SIG-M5 treated with dmso at 0.1 percent for 504 hours (cell line): ENCODE results near the gene CNOT10.
"Not testable (repeated sequence)": the region's sequence is repeated elsewhere in the genome, so short reads cannot be mapped to it uniquely, and the experiment has no call there.

Experiments used
- DNase-seq: peaks from one replicate; lab custom pipeline; 2025; ENCODE audit not compliant: unreplicated experiment; lab: John Stamatoyannopoulos, UW

CNOT10 gene

DNA sequence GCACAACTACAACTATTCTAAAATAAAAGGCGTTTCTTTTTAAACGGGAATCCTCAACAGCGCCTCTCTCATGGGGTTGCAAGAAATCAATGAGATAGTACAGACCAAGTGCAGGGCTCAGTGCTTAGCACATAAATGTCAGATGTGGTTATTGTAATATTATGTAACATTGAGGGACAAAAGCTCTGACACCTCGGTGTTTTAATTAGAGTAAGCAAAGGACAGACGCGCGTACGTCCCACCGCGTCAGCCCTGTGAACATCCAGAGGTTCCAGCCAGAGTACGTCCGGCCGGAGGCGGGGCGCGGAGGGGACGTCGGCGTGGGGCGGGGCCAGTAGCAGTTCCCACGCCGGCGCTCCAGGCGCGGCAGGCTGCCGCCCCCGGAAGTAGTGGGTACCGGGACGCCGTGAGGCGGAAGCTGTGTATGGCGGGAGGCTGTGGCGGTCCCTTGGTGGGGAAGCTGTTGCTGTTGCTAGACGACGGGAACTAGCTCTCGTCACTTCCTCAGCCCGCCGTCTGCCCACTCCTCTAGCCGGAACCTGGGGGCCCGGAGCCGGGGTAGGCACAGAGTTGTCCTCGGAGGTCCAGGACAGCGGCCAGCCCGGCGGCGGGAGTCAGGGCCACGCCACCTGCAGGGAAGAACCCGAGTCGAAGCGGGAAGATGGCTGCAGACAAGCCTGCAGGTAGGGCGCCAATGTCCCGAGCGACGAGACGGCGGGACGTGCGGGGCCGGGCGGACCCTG, at the start of gene CNOT10:
Gene CNOT10 (plus strand): TSS at position 389 of the 743 bp plus-strand sequence. CDS start 273 bp downstream, at position 662.
- peak; percentile 98 for DNase-seq

DNA sequence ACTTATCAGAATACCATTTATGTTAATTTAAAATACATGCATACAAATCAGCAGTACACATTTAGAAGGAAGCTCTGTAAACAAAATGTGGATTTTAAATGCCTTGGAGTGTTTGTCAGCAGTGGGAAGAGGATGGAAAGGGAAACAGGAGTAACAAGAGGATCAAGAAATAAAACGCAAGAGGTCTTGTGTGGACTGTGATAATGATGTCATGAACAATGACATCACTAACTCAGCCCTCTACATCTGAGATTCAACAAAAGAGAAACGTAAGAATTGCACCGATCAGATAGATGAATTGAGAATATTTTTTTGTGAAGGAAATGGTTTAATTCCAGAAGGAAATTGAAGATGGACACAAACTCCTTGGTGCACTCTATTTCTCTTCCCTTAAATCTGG, 44.0 kb upstream of the CNOT10 start:
- DNase-seq = no peak

DNA sequence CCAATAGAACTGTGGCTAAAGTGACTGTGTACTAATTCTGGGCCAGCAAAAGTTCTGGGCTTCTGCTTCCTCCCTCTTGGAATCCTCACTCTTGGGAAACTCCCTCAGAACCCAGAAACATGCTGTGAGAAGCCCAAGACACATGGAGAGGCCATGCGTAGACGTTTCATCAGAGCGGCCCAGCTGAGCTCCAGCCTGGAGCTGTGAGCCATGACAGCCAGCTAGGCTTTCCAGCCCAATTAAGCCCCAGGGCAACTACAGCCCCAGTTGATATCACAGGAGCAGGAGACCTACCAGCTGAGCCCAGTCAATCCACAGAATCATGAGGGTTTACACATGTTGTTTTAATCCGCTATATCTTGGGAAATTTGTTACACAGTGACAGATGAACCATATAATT, 43.6 kb upstream of the CNOT10 start:
- no peak for DNase-seq

- no peak for DNase-seq
These were observed 41.6 kb upstream of the CNOT10 start for GRCh38 chr3:32643354-32643753.

- no peak for DNase-seq
These were observed 41.2 kb upstream of the CNOT10 start for GRCh38 chr3:32643816-32644215.

DNA sequence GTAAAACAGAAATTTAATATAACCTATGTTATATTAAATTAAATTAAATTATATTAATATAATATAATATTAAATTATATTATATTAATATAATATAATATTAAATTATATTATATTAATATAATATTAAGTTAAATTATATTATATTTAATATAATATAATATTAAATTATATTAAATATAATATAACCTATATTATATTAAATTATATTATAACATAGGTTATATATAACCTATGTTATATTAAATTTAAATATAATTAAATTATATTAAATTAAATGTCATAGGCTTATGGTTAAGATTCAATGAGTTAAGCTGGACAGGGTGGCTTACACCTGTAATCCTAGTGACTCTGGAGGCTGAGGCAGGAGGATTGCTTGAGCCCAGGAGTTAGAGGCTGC, 40.6 kb upstream of the CNOT10 start:
- no peak for DNase-seq

DNA sequence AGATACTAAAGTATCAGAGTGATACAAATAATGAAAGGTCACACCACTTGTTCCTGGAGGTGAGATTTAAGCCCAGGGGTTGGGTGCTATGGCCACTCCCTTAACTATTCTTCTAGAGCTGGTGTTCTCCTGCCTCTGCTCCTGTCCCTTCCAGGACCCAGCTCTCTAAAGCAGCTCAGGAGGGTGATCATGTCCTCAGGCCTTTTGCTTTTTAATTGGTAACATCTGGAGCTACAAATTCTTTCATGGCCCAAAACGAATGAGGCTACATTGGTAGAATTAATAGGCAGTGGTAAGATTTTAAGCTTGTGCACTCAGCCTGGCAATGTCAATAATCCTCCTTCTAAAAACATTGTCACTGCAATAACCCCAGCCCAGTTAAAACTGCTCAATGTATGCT, 38.2 kb upstream of the CNOT10 start:
- DNase-seq = no peak

- not testable (repeated sequence) for DNase-seq
These were observed 32.5 kb upstream of the CNOT10 start for GRCh38 chr3:32652337-32653100.

GRCh38 chr3:32655167-32655566, 29.8 kb upstream of the CNOT10 start:
- no peak for DNase-seq

- no peak for DNase-seq
These were observed 24.4 kb upstream of the CNOT10 start for GRCh38 chr3:32660634-32661033.

DNA sequence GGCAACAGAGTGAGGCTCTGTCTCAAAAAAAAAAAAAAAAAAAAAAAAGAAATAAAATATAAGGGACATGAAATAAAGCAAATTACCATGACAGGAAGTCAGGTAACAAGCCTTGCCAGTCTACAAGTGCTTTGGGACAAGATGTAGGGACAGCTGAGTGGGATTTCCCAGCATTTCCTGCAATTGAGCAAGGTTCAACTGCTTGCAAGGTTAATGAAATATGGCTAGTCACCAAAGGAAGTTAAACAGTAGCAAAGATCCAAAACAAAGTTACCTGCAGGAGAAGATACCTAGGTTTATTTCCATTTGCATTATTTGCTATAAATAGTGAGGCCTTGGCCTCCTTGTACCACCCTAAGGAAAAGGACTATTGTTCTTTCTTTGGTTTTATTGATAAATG, 22.3 kb upstream of the CNOT10 start:
- no peak for DNase-seq

GRCh38 chr3:32664630-32665075, 20.3 kb upstream of the CNOT10 start:
- DNase-seq = peak; percentile 63

- no peak for DNase-seq
These were observed 17.9 kb upstream of the CNOT10 start for GRCh38 chr3:32667072-32667582.

GRCh38 chr3:32669226-32669625, 15.8 kb upstream of the CNOT10 start:
- DNase-seq = not testable (repeated sequence)

GRCh38 chr3:32673730-32674129, 11.3 kb upstream of the CNOT10 start:
- not testable (repeated sequence) for DNase-seq

- DNase-seq = no peak
These were observed 9.8 kb upstream of the CNOT10 start for GRCh38 chr3:32675164-32675563.

- DNase-seq = no peak
These were observed 9.3 kb upstream of the CNOT10 start for GRCh38 chr3:32675650-32676049.

DNA sequence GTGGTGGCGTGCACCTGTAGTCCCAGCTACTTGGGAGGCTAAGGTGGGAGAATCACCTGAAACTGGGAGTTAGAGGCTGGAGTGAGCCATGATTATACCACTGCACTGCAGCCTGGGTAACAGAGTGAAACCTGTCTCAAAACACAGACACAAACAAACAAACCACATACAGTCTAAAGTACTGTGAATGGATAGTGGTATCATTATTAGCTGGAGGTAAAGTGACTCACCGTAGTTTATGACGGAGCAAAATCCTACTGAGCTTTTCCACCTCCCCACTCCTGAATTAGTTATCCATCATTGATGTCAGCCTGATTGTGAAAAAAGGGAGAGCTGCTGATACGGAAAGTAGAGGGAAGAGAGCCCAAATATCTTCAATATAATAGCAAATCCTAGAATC, 3.2 kb upstream of the CNOT10 start:
- no peak for DNase-seq

DNA sequence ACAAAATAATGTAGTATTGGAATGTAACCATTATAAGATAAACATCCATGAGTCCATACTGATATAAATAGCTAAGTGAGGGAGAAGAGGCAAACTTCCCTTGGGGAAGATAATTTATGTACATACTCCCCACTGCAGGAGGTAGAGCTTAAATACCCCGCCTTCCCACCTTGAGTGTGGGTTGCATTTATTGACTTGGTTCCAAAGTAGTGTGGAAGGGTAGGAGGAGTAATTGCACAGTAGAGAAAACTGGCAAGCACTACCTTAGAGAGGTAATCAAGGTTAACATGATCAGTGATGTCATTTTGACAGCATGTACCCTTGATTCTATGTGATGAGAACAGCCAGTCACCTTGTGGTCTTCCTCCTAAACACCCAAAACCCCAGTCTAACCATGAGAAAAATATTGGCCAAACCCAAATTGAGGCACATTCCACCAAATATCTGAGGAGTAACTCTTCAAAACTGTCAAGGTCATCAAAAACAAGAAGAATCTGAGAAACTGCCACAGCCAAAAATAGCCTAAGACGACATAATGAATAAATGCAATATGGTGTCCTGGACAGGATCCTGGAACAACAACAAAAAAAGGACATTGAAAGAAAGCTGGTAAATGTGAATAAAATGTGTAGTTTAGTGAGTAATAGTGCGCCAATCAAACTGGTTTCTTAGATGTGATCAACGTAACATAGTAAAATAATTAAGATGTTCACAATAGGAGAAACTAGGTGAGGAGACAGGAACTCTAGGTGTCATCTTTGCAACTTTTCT, 774 bp upstream of the CNOT10 start:
- DNase-seq = no peak

DNA sequence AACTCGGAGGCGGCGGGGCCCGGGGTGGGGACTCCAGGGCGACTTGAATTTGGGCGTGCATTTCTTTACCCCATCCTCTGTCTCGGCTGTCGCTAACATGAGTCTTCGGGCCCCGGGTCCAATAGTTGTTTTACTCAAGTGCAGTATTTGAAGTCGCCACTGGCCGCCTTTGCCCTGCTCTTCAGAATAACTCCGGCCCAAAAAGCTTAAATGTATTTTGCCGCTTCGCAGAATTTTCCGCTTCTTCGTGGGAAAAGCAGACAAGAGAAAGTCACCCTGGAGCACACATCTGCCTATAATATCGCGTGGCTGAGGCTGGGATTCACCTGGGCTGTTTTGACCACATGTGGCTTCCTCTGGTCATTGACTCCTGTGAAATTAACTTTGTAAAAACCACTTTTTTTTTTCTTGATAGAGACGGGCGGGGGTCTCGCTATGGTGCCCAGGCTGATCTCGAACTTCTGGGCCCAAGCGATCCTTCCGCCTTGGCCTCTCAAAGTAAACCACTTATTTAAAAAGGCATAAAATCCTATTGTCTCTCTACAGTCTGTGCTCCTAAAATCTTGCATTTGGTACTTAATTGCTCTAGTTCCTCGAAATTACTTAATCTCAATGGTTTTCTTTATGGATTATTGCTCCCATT, 676 bp downstream of the CNOT10 start:
- no peak for DNase-seq

DNA sequence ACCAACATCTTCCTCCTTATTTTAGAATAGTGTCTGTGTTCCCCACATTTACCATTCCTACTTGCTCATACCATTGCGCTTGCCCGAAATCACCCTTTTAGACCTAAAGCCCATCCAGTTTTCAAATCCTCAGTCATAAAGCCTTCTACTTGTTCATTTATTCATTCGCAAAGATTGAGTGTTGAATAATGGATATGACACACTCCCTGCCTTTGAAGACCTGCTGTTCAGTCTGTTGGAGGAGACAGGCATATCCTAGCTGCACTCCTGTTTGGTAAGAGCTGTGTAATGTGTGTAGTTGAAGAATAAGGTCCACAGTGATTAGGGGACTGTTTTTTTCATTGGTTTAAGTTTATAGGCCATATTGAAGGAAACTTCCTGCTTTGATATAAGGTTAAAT, 1.7 kb downstream of the CNOT10 start:
- DNase-seq = no peak
